Osteocyte (in vitro differentiated cells): ENCODE data around the gene INTS3. TPM values are rescaled to one million over a fixed set of nuclear protein-coding genes. Genes with fewer than 3 reads are reported as not detected.

ENCODE experiments used
- DNase-seq: peaks from one replicate; pipeline ENCODE4 v3.0.0; 2021; ENCODE audit warnings: mixed read lengths; ENCODE audit not compliant: unreplicated experiment; ENCODE audit errors: extremely low spot score
- H3K27ac Mint-ChIP-seq: one replicate; pipeline ENCODE4 v1.8.0; 2021; ENCODE audit warnings: mild to moderate bottlenecking, mixed read lengths; ENCODE audit not compliant: unreplicated experiment
- H3K27me3 Mint-ChIP-seq: one replicate; pipeline ENCODE4 v1.8.0; 2021; ENCODE audit warnings: mixed read lengths; ENCODE audit not compliant: unreplicated experiment
- H3K36me3 Mint-ChIP-seq: one replicate; pipeline ENCODE4 v1.8.0; 2021; ENCODE audit warnings: mixed read lengths; ENCODE audit not compliant: unreplicated experiment
- H3K4me1 Mint-ChIP-seq: one replicate; pipeline ENCODE4 v1.8.0; 2021; ENCODE audit warnings: mixed read lengths; ENCODE audit not compliant: unreplicated experiment
- H3K4me3 Mint-ChIP-seq: one replicate; pipeline ENCODE4 v1.8.0; 2021; ENCODE audit warnings: mild to moderate bottlenecking, moderate library complexity, mixed read lengths; ENCODE audit not compliant: unreplicated experiment
- H3K9me3 Mint-ChIP-seq: one replicate; pipeline ENCODE4 v1.8.0; 2021; ENCODE audit warnings: mixed read lengths; ENCODE audit not compliant: unreplicated experiment
- total RNA-seq: library from RNA; stranded (reverse); gene quantifications from 2 replicates; pipeline ENCODE4 v1.2.1, GENCODE V29; 2021
- TF ChIP-seq, protein P1 (sequence below): fragments of 200-600 bp; sonication (generic); IDR thresholded peaks from 2 replicates; pipeline ENCODE4 v1.5.0; 2021; ENCODE audit warnings: antibody characterized with exemption, mild to moderate bottlenecking, moderate library complexity

The INTS3 gene
- total RNA-seq, 1 donor from 2014 or later, result 65.9 TPM

GRCh38 chr1:153745417-153745816 lies 17.6 kb downstream of the INTS3 start:
- H3K36me3 Mint-ChIP-seq, result peaks cover 46% of the 10 kb centered on the region
- TF ChIP-seq, protein P1, sequence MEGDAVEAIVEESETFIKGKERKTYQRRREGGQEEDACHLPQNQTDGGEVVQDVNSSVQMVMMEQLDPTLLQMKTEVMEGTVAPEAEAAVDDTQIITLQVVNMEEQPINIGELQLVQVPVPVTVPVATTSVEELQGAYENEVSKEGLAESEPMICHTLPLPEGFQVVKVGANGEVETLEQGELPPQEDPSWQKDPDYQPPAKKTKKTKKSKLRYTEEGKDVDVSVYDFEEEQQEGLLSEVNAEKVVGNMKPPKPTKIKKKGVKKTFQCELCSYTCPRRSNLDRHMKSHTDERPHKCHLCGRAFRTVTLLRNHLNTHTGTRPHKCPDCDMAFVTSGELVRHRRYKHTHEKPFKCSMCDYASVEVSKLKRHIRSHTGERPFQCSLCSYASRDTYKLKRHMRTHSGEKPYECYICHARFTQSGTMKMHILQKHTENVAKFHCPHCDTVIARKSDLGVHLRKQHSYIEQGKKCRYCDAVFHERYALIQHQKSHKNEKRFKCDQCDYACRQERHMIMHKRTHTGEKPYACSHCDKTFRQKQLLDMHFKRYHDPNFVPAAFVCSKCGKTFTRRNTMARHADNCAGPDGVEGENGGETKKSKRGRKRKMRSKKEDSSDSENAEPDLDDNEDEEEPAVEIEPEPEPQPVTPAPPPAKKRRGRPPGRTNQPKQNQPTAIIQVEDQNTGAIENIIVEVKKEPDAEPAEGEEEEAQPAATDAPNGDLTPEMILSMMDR, result no peak
- no peaks in the 10 kb centered on the region for H3K9me3 Mint-ChIP-seq
- no peaks in the 10 kb centered on the region for H3K27me3 Mint-ChIP-seq
- H3K4me3 Mint-ChIP-seq, result no peak overlapping the region
- H3K4me1 Mint-ChIP-seq, result no peaks in the 10 kb centered on the region
- H3K27ac Mint-ChIP-seq, result no peak overlapping the region
- no peak for DNase-seq

GRCh38 chr1:153746174-153746573 lies 18.3 kb downstream of the INTS3 start:
- Mint-ChIP-seq H3K27me3 (no peaks in the 10 kb centered on the region), H3K36me3 (peaks cover 48% of the 10 kb centered on the region), H3K4me3 (no peak overlapping the region), H3K27ac (no peak overlapping the region), H3K4me1 (no peaks in the 10 kb centered on the region), H3K9me3 (no peaks in the 10 kb centered on the region)
- TF ChIP-seq, protein P1, result no peak
- DNase-seq, result no peak

DNA sequence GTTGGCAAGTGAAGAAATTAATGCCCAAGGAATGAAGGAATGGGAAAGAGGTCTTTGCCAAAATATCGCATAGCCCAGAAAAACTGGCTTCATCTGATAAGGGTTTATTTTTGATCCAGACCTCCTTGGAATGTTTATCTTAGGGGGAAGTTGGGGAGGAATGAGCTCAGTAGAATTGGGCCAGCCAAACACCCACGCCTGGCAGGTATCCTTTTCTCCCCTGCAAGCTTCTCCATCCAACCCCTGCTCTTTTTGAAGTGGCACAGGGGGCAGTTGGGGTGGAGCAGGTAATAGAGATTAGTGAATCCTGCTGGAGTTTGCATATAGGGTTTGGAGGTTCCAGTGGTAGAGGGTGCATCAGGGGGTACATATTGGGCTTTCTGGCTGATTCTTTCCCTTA lies 21.1 kb downstream of the INTS3 start:
- peaks cover 39% of the 10 kb centered on the region for H3K36me3 Mint-ChIP-seq
- DNase-seq, result no peak
- no peaks in the 10 kb centered on the region for H3K4me1 Mint-ChIP-seq
- no peaks in the 10 kb centered on the region for H3K9me3 Mint-ChIP-seq
- no peaks in the 10 kb centered on the region for H3K27me3 Mint-ChIP-seq
- H3K4me3 Mint-ChIP-seq, result no peak overlapping the region
- TF ChIP-seq, protein P1, result no peak
- no peak overlapping the region for H3K27ac Mint-ChIP-seq

DNA sequence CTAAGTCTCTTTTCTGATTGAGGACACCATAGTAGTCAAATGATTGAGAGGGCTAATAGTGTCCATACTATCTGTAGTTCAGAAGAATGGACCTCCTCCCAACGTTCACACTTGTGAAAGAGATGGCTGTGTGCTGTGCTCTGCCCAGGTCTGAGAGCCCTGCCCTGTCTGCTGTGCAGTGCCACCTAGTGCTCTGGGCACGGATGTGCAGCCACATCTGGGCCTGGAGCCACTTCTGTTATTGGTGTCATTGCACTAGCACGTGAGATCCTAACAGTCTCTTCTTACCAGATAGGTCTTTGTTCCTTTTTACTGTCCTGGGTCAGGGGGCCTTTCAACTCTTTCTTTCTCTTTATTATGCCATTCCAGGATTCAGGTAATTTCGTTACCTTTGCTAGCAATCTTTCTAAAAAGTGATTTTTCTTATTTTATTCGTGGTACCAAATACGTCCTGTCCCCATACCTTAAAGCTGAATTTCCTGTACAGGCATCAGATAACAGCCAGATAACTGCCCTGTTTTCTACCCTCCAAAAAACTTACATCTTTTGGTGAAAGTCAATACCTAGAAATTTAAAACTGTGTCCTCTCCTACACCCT lies 21.7 kb downstream of the INTS3 start:
- TF ChIP-seq, protein P1, result peak; percentile 97
- peak overlapping the region; percentile 9 for H3K27ac Mint-ChIP-seq
- no peak overlapping the region for H3K4me3 Mint-ChIP-seq

DNA sequence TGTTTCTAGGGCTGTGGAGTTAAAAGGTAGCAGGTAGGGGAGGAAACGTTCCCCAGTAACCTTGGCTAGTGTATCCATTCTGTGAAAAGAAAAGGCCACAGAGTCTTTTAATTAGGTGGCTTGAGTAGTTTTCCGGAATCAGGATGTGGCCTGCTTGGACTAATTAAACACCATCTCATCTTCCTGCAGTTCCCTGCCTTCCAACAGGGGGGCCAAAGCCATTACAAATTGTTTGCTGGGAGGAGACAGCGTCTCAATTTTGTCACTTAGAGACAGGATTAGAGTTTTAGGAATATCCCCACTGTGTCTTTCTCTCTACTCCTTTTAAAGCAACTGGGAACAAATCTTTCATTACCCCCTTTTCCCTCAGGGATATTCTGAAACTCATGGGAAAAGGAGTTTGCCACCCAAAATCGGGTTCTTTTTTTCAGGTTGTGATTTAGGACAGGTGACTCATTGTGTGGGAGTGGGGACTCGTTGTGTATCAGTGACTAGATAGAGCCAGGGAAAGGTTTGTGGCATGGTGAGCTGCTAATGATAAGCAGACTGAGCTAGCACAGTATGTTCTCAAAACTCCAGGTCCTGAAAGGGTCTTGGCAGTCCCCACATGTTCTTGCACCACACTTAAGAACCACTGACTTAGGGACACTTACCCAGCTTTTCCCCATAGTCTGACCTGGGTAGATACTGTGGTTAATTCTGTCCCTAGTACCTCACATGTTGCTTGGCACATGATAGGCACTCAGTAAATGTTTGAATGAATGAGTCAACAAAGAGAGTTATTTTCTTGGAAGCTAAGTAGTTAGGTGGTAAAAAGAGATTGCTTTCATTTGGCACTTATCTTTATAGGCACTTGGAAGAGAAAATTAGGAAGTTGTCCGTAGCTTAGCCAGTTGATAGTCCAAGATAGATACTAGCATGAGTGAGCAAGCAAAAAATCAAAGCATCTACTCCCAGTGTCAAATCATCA lies 22.5 kb downstream of the INTS3 start:
- H3K36me3 Mint-ChIP-seq, result peaks cover 41% of the 10 kb centered on the region
- H3K4me1 Mint-ChIP-seq, result no peaks in the 10 kb centered on the region
- TF ChIP-seq, protein P1, result no peak
- H3K4me3 Mint-ChIP-seq, result no peak overlapping the region
- no peaks in the 10 kb centered on the region for H3K27me3 Mint-ChIP-seq
- H3K27ac Mint-ChIP-seq, result no peak overlapping the region
- no peaks in the 10 kb centered on the region for H3K9me3 Mint-ChIP-seq
- DNase-seq, result no peak

More for the DNA sequence above, 21.7 kb downstream of the INTS3 start:
- DNase-seq, result peak; percentile 91
- Mint-ChIP-seq H3K4me1 (no peaks in the 10 kb centered on the region), H3K9me3 (no peaks in the 10 kb centered on the region), H3K27me3 (no peaks in the 10 kb centered on the region), H3K36me3 (peaks cover 40% of the 10 kb centered on the region)
